NCI-H524 (cell line): ENCODE data around the gene NARF.
"Not testable (repeated sequence)": the region's sequence is repeated elsewhere in the genome, so short reads cannot be mapped to it uniquely, and the experiment has no call there.

Experiments
- DNase-seq, 2 experiments: peaks; one replicate each; lab custom pipeline; 2025; lab: John Stamatoyannopoulos, UW

The NARF gene

DNA sequence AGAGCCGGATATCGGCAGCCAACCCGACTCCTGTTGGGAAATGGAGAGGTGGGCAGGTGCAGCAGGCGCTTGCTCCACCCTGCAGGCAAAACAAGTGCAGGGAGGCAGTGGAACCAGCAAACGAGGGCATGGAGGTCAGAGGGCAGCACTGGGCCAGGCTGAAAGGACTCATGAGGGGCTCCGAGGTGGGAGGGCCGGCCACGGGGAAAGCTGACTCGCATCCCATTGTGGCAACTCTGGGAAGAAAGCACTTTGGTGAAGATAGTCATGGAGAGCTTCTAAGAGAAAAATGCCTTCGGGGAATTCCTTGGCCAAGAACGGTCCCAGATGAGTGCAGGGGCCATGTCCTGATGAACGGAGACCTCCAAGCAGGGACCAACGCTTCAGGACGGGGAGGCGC, 12.4 kb upstream of the NARF start:
- DNase-seq, result no peak

DNA sequence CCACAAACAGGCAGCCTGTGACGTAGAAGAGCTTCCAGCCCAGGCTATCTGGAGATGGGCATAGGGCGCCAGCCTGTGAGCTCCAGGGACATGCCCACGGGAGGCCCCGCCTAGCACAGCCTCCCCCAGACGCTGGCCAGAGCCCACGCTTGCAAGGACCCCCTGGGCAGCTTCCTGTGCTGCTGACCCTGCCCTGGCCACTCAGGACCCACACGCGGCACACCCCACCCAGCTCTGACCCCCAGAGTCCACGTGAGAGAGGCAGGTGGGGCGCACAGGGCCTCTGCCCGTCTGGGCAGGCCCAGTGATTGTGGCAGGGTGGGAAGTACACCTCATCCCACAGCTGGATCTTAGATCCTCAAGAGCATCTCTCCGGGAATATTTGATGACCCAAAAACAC, 11.9 kb upstream of the NARF start:
- no peak for DNase-seq

GRCh38 chr17:82447876-82448275, 10.7 kb upstream of the NARF start:
- DNase-seq, result no peak

DNA sequence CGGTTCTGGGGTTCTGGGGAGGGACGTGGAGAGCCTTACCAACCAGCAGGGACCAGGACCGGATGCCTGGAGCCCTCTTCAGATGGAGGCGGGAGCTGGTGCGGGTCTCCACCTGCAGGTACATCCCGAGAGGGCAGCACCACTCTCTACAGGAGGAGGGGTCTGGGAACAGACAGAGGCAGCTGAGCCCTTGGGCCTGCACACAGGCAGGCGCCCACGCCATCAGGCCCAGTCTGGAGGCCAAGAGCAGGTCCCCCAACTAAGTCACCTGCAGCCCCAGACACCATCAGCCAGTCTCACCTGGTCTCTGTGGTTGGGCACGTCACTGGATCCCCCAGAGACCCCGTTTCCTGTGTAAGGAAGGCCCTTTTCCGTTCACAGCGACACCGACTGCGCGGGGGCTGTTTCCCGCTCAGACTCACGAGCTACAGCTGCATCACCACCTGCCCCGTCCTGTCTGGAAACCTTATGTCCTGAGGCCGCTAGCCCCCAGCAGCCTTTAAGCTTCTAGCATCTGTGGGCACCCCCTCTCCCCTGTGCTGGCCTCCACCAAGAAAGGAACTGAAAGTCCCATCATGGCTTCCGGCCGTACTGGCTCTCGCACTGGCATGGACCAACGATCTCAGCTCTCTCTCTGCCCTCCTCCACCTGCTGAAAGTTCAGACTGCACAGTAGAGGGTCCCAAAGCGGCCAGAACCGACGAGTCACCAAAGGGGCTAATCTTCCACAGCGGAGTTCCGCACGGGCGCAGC, 9.2 kb upstream of the NARF start:
- DNase-seq, result no peak

- no peak for DNase-seq
Measured at GRCh38 chr17:82449883-82450356, 8.6 kb upstream of the NARF start.

DNA sequence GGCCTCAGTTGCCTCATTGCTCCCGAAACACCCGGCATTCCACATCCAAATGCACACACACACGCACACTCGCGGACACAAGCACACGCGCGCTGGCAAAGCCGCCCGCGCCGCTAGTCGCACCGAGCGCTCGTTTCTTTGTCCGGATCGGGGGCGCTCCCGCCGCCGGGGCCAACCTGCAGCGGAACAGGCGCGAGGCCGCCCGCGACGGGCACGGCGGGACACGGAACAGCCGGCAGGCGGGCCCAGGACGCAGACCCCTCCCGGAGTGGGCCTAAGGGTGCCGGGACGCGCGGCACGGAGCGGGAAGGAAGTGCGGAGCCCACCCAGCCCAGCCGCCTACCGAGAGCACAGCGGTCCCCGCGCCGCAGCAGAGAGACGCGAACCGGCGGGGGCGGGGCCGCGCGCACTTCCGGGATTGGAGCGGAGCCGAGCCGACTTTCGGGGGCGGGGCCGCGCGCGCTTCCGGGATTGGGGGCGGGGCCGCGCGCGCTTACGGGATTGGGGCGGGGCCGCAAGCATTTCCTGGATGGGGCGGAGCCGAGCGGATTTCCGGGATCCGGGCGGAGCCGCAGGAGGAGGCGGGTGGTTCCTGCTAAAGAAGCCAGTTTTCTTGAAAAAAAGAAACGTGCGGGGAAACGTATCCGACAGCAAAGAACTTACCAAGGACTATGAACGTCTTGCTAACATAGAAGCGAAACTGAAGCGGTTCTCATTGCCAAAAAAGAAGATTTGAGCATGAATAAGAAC, 8.0 kb upstream of the NARF start, which contains the start of gene CYBC1:
CYBC1 (minus strand) TSS at position 396 of the 750 bp plus-strand sequence. CDS start 1,498 bp downstream, outside the sequence.
- DNase-seq, result peak; percentile 26 to 70

DNA sequence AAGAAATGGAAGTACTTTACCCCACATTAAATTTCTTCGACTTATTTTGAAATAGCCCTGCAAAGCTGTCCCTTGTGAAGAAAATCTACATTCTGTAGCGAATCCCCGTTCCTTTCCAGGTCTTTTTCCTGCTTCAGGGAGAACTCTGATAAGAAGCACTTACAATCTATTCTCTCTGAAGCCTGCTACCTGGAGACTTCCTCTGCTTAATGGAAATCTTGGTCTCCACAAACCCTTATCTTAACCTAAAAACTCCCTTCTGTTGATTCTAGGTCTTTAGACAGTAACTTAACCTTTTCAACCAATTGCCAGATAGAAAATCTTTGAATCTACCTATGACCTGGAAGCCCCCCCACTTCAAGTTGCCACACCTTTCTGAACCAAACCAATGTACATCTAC, 6.4 kb upstream of the NARF start:
- no peak for DNase-seq

GRCh38 chr17:82453151-82453550, 5.4 kb upstream of the NARF start:
- DNase-seq, result peak in 1 of 2 experiments; percentile 5

DNA sequence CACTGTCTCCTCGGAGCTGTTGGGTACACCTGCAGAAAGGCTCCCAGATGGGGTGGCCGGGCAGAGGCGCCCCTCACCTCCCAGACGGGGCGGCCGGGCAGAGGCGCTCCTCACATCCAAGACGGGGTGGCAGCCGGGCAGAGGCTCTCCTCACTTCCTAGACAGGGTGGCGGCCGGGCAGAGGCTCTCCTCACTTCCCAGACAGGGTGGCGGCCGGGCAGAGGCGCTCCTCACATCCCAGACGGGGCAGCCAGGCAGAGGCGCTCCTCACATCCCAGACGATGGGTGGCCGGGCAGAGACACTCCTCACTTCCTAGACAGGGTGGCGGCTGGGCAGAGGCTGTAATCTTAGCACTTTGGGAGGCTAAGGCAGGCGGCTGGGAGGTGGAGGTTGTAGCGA, 4.8 kb upstream of the NARF start:
- not testable (repeated sequence) for DNase-seq

DNA sequence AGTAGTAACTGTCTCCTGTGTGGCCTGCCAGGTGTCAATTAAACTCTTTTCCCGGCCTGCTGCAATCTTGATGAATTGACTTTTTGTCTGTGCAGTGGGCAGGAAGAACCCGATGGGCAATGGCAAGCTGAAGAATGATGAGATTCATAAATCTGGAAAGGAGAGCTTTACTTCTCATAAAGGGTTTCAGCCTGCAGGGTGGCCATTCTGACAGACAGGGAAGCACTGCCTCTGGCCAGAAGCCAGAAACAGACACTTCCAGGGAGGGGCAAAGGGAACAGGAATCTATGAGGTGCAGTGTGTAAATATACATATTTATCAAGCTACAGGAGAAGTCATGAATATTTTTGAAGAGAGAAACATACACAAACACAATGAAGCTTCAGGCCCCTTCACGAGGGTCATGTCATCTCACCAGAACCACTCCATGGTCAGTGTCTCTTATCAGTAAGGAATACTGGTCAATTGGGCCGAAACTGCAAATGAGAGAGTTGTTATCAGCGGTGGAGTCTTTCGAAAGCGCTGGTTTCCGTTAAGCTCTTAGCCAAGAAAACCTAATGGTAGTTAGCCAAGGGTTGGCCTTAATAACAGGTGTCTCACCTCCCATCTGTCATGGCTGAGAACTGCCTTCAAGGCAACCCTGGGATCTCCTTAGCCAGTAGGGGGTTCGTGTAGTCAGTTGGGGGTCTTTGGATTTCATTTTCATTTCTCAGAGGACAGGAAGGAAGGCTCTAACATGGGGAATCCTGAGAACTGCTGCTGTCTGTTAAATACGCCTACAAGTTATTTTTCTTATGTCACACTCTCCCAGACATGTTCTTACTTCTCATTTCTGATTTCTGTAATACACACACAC, 1.2 kb upstream of the NARF start:
- peak in 1 of 2 experiments; percentile 1 for DNase-seq

- no peak for DNase-seq
Measured at GRCh38 chr17:82457929-82458178, 687 bp upstream of the NARF start.

GRCh38 chr17:82458885-82459424, 414 bp downstream of the NARF start:
- DNase-seq, result no peak

- not testable (repeated sequence) for DNase-seq
Measured at GRCh38 chr17:82459936-82460335, 1.4 kb downstream of the NARF start.

- no peak for DNase-seq
Measured at GRCh38 chr17:82461827-82462524, 3.4 kb downstream of the NARF start.

- no peak for DNase-seq
Measured at GRCh38 chr17:82463391-82463790, 4.8 kb downstream of the NARF start.

GRCh38 chr17:82463925-82464566, 5.5 kb downstream of the NARF start:
- no peak for DNase-seq

DNA sequence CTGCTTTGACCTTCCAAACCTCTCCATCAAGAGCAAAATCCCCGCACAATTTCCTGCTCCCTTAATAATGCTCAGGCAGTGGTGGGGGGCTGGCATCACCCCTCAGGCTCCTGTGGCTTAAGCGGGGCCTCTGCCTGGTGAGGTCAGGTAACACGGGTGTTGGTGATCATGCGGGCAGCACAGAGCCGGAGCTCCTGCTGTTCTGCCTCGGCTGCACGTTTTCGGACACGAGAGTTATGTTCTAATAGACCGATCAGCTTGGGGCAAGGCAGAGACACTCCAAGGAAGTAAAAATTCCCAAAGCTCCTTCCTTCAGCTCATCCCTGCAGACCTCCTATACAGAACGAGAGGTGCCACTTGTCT, 6.0 kb downstream of the NARF start:
- no peak for DNase-seq

- no peak for DNase-seq
Measured at GRCh38 chr17:82465023-82465603, 6.6 kb downstream of the NARF start.

GRCh38 chr17:82468692-82469091, 10.2 kb downstream of the NARF start:
- no peak for DNase-seq

DNA sequence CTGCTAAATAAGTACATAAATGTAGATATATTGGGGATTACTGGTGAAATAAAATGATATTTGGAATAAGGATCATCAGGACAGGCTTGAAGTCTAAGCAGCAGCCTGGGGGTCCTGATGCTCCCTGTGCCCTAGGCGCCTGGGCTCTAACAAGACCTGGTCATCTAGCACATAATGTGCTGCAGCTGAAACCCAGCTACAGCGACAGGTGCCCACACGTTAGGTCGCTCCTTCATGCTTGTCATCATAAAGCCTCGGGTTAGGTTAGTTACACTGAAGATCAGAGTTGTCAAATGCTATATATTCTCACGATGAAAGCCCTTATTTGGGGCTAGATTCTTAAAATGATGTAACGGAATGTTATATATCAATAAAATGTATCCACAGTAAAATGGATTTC, 11.5 kb downstream of the NARF start:
- DNase-seq, result no peak
